Measurements from ENCODE around the gene ZNF548.

The ZNF548 gene

DNA sequence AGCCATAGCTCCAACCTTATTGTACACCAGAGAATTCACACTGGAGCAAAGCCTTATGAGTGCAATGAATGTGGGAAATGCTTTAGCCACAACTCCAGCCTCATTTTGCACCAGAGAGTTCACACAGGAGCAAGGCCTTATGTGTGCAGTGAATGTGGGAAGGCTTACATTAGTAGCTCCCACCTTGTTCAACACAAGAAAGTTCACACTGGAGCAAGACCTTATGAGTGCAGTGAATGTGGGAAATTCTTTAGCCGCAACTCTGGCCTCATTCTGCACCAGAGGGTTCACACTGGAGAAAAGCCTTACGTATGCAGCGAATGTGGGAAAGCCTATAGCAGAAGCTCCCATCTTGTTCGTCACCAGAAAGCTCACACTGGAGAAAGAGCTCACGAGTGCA is 32.2 kb upstream of the ZNF548 start:
- TF ChIP-seq CTCF (IDR thresholded peaks at IDR 0.05; ENCODE audit: borderline replicate concordance, control extremely low read depth, extremely low read depth, insufficient read depth, missing control alignments) = no peak
- DNase-seq (ENCODE audit: low spot score) = no peak
- in situ Hi-C loops (cut with MboI; ENCODE audit: low sequenced_read_pairs, unreplicated experiment) = no loop called here

DNA sequence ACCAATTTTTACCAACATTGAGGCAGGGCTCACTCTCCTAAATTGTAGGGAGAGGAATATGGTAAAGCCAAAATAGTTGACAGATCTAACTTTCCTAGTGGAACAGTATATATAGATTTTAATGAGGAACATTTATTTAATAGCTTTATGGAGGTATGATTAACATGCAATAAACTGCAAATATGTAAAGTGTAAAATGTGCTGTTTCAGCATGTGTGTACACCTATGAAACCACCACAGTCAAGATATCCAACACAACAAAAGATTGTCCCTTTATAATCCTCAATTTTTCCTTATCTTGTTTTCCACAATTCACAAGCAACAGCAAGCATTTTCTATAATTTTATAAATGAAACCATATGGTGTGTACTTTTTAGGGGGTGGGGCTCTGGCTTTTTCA is 30.4 kb upstream of the ZNF548 start:
- no peak for TF ChIP-seq CTCF (IDR thresholded peaks at IDR 0.05; ENCODE audit: borderline replicate concordance, control extremely low read depth, extremely low read depth, insufficient read depth, missing control alignments)
- no peak for DNase-seq (ENCODE audit: low spot score)

DNA sequence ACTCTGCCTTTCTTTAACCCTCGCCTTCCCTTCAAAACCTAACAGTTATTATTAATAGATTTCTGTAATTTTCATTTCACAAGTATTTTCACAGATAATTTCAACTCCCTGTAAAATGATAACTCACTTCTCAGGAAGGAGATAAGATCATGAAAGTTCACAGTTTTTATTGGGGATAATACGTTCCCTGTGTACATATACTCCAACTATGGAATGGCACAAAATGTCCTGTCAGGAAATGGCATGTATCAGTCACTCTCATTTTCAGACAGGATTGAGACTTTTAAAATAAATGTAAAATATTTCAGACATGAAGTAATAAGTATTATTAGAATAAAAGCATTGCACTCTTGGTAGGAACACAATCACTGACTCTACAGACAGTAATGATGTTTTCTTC is 27.2 kb upstream of the ZNF548 start:
- in situ Hi-C loops (cut with MboI; ENCODE audit: low sequenced_read_pairs, unreplicated experiment) = no loop called here
- TF ChIP-seq CTCF (IDR thresholded peaks at IDR 0.05; ENCODE audit: borderline replicate concordance, control extremely low read depth, extremely low read depth, insufficient read depth, missing control alignments) = no peak
- no peak for DNase-seq (ENCODE audit: low spot score)

More for the DNA sequence above, 30.4 kb upstream of the ZNF548 start:
- in situ Hi-C loops (cut with MboI; ENCODE audit: low sequenced_read_pairs, unreplicated experiment) = no loop called here

GRCh38 chr19:57362997-57363687 is 26.5 kb upstream of the ZNF548 start, which contains the start of the genes TRAPPC2B and ZNF547:
Gene TRAPPC2B (plus strand): TSS chr19:57363551. CDS start chr19:57364834, 1,283 bp downstream.
Gene ZNF547 (plus strand): TSS chr19:57363551. CDS start chr19:57368556, 5,005 bp downstream.
- peak; percentile 97 for DNase-seq (ENCODE audit: low spot score)
- in situ Hi-C loops (cut with MboI; ENCODE audit: low sequenced_read_pairs, unreplicated experiment) = no loop called here
- TF ChIP-seq CTCF (IDR thresholded peaks at IDR 0.05; ENCODE audit: borderline replicate concordance, control extremely low read depth, extremely low read depth, insufficient read depth, missing control alignments) = no peak

DNA sequence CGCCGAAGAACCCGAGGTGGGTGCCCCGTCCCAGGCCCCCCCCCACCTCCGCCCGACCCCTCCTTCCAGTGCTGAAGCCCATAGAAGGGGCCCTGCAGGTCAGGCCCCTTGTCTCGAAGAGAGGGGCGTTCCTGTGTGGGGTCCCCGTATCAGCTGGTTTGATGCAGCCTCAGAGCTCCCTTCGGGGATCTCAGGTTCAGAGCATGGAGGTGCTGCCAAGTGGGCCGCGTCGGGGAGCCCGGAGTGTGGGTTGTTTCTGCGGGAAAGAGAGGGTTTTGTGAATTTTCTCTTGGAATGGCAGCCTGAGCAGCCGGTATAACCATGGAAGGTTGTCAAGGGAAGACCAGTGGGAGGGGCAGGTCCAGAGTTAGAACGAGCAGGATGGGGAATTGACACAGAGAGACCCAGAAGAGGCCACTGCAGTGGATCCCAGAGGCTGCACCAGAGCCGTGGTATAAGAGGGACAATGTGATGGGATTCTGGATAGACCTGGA is 25.9 kb upstream of the ZNF548 start:
- in situ Hi-C loops (cut with MboI; ENCODE audit: low sequenced_read_pairs, unreplicated experiment) = no loop called here
- peak; percentile 35 for DNase-seq (ENCODE audit: low spot score)
- TF ChIP-seq CTCF (IDR thresholded peaks at IDR 0.05; ENCODE audit: borderline replicate concordance, control extremely low read depth, extremely low read depth, insufficient read depth, missing control alignments) = no peak

- DNase-seq (ENCODE audit: low spot score) = no peak
- in situ Hi-C loops (cut with MboI; ENCODE audit: low sequenced_read_pairs, unreplicated experiment) = no loop called here
- no peak for TF ChIP-seq CTCF (IDR thresholded peaks at IDR 0.05; ENCODE audit: borderline replicate concordance, control extremely low read depth, extremely low read depth, insufficient read depth, missing control alignments)
Observed at GRCh38 chr19:57366776-57367175, 22.9 kb upstream of the ZNF548 start.

Measured in GM13976 (cell line).